Naive thymus-derived CD8-positive, alpha-beta T cell (primary cell): ENCODE data around the gene PLIN3. TPM values are rescaled to one million over a fixed set of nuclear protein-coding genes. Genes with fewer than 3 reads are reported as not detected.
A peak's percentile ranks its signal among the peaks of the same experiment; 100 is the strongest.
"Not testable (repeated sequence)": the region's sequence is repeated elsewhere in the genome, so short reads cannot be mapped to it uniquely, and the experiment has no call there.

Experiments used
- ATAC-seq, 2 donors: fragments of 150-1000 bp; cut with Tn5 transposase in 1 of 2; sonication (Bioruptor Pico), chemical (Tn5 transposase) in 1 of 2; 1 replicate in 1 of 2; 2 replicates in 1 of 2; pipeline ENCODE4 v1.10.0; 2021; ENCODE audit warnings: mild to moderate bottlenecking in 2 of 2, moderate library complexity in 2 of 2
- POLR2A ChIA-PET: fragments of 350-600 bp; sonication (Branson Sonifier 250); formaldehyde crosslinking; loops from one replicate; lab custom pipeline; 2021; ENCODE audit warnings: antibody characterized with exemption; lab: Charles Lee
- DNase-seq, 10 donors: peaks; one replicate each; pipeline versions ENCODE4 v3.0.0 to v3.0.0-alpha.2; 2020 to 2022
- H3K27ac Mint-ChIP-seq, 10 donors: one replicate each; pipeline ENCODE4 v1.8.0; 2020 to 2022; ENCODE audit warnings: mild to moderate bottlenecking in 10 of 10, mixed read lengths in 10 of 10, moderate library complexity in 4 of 10, inconsistent platforms in 1 of 10
- H3K27me3 Mint-ChIP-seq, 5 donors: one replicate each; pipeline ENCODE4 v1.8.0; 2021 to 2022; ENCODE audit warnings: mixed read lengths in 5 of 5
- H3K36me3 Mint-ChIP-seq, 3 donors: one replicate each; pipeline ENCODE4 v1.8.0; 2020 to 2022; ENCODE audit warnings: mixed read lengths in 3 of 3, mild to moderate bottlenecking in 2 of 3, inconsistent platforms in 1 of 3
- H3K4me1 Mint-ChIP-seq, 4 donors: one replicate each; pipeline ENCODE4 v1.8.0; 2021 to 2022; ENCODE audit warnings: mixed read lengths in 4 of 4
- H3K4me3 Mint-ChIP-seq, 10 donors: one replicate each; pipeline ENCODE4 v1.8.0; 2020 to 2022; ENCODE audit warnings: mild to moderate bottlenecking in 10 of 10, mixed read lengths in 10 of 10, moderate library complexity in 6 of 10, inconsistent platforms in 1 of 10
- H3K9me3 Mint-ChIP-seq, 9 donors: one replicate each; pipeline ENCODE4 v1.8.0; 2020 to 2022; ENCODE audit warnings: mixed read lengths in 9 of 9, mild to moderate bottlenecking in 3 of 9, inconsistent platforms in 1 of 9, moderate library complexity in 1 of 9
- polyA plus RNA-seq, 3 donors: library from polyadenylated mRNA; unstranded; fragments of 300-500 nt; fragmentation: Illumina TruSeq; gene quantifications; one replicate each; pipeline ENCODE4 v1.2.3, GENCODE V29; 2021
- total RNA-seq, 8 experiments: library from RNA in 2 of 8; stranded (reverse) in 2 of 8; gene quantifications; one replicate each; pipeline ENCODE4 v1.2.3 and lab custom pipeline; 2021 to 2026

The PLIN3 gene
- total and polyA plus RNA-seq, 5 experiments from 2014 or later: 14.1 to 17.3 (median 15.9) TPM

DNA sequence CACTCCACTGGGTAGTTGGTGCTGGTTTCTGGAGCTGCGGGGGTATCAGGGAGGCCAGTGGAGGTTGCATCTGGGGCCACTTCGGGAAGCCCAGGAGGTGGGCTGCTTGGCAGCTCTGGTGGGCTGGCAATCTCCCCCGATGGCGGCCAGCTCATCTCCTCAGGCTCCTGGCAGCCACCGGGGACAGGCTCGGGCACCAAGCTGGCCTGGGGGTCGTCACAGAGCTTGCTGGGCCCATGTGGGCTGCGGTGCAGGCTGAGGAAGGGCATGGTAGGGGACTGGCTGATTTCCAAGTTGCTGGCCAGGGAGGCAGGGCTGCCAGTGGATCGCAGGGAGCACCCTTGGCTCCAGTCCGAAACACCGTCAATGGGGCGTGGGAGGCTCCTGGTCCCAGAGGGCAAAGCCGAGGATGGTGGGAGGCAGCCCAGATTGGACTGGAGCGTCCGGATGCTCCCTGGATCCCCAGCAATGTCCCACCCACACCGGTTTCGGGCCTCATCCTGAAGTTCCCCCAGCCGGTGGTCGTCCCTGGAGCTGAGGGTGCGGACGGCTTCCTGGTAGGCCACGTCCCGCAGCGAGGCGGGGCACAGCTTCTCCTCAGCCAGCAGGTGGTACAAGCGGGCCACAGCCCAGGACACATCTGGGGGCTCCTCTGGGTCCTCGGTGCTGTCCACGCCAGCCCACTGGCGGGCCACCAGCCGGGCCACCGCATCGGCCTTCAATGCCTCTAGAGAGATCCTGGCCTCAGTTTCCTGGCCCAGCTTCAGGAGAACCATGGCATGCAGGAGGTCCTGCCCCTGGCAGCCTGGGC, 49.8 kb downstream of the PLIN3 start:
- H3K27me3 Mint-ChIP-seq: no peaks in the 10 kb centered on the region
- H3K9me3 Mint-ChIP-seq: no peaks in the 10 kb centered on the region
- POLR2A ChIA-PET: interaction anchor here (1.3 kb wide), 1 partner anchor 12 kb away, joined by 3 read pairs; no protein-coding TSS in a partner anchor
- H3K36me3 Mint-ChIP-seq: peaks cover 0 to 25% (median 2%) of the 10 kb centered on the region in 3 donors
- no peak for ATAC-seq
- DNase-seq: no peak
- peak overlapping the region in 1 of 10 donors; percentile 45 for H3K4me3 Mint-ChIP-seq
- peak overlapping the region in 2 of 10 donors; percentile 24 to 52 for H3K27ac Mint-ChIP-seq
- H3K4me1 Mint-ChIP-seq: peaks cover 7 to 20% (median 13%) of the 10 kb centered on the region in 4 donors

DNA sequence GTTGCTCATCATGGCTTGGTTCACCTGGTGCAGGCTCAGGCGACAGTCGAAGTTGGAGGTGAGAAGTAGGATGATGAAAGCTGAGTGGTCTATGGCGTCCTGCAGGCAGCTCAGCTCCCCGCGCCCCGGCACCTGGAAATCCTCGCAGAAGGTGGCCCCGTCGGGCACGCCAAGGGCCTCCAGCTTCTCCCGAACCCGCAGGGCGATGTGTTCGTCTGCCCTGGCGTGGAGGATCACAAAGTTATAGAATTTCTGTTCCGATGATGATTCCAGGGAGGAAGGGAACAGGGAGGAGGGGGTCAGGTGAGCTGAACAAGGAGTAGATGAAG, 50.6 kb downstream of the PLIN3 start:
- ATAC-seq (no peak), DNase-seq (no peak)
- Mint-ChIP-seq H3K27ac (peak overlapping the region in 1 of 10 donors; percentile 10), H3K27me3 (no peaks in the 10 kb centered on the region), H3K4me1 (peaks cover 7 to 21% (median 13%) of the 10 kb centered on the region in 4 donors), H3K9me3 (no peaks in the 10 kb centered on the region), H3K36me3 (peaks cover 0 to 22% (median 0%) of the 10 kb centered on the region in 3 donors), H3K4me3 (peak overlapping the region in 1 of 10 donors; percentile 10)
- POLR2A ChIA-PET: interaction anchor here (0.7 to 1.3 kb wide), 2 partner anchors 13 to 26 kb away, joined by 3 to 4 read pairs; partner anchors contain the start of gene FEM1A

DNA sequence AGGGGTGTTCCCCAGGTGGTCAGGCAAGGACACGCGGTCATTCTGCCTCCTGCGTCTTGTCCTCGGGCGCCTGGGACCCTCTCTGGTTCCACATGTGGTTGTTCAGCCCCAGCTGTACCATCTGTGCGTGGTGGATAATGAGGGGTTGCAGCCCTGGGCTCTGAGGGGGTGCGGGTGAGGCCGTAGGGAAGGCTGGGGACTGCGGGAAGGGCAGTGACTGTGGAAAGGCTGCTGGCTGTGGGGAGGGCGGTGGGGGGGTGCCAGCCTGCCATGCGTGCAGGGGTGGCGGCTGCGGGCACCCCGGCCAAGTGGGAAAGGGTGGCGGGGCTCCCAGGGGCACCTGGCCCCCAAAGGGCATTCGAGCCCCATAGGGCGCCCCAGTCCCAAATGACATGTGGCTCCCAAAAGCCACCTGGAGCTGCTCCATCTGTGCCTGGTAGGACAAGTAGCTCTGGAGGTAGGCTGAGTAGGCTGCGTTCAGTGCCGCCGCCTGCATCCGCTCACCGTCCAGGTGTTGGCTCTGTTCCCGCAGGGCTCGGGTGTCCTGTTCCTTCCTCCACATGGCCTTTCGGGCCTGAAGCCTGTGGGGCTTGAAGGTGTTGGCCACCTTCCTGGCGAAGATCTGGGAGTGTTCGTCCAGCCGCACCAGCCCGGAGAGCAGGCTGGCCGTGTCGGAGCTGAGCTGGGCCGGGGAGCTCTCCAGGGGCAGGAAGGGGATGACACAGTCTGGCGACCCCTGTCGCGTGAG, 51.1 kb downstream of the PLIN3 start:
- H3K27me3 Mint-ChIP-seq: no peaks in the 10 kb centered on the region
- no peak for DNase-seq
- H3K36me3 Mint-ChIP-seq: peaks cover 0 to 21% (median 0%) of the 10 kb centered on the region in 3 donors
- POLR2A ChIA-PET: interaction anchor here (0.7 to 1.3 kb wide), 2 partner anchors 13 to 25 kb away, joined by 3 to 4 read pairs; partner anchors contain the start of gene FEM1A
- H3K9me3 Mint-ChIP-seq: no peaks in the 10 kb centered on the region
- peaks cover 10 to 26% (median 18%) of the 10 kb centered on the region in 4 donors for H3K4me1 Mint-ChIP-seq
- H3K27ac Mint-ChIP-seq: peak overlapping the region in 1 of 10 donors; percentile 13
- no peak for ATAC-seq
- no peak overlapping the region for H3K4me3 Mint-ChIP-seq

GRCh38 chr19:4815426-4816201, 51.9 kb downstream of the PLIN3 start:
- POLR2A ChIA-PET: no interaction called here
- H3K36me3 Mint-ChIP-seq: peaks cover 0 to 18% (median 0%) of the 10 kb centered on the region in 3 donors

DNA sequence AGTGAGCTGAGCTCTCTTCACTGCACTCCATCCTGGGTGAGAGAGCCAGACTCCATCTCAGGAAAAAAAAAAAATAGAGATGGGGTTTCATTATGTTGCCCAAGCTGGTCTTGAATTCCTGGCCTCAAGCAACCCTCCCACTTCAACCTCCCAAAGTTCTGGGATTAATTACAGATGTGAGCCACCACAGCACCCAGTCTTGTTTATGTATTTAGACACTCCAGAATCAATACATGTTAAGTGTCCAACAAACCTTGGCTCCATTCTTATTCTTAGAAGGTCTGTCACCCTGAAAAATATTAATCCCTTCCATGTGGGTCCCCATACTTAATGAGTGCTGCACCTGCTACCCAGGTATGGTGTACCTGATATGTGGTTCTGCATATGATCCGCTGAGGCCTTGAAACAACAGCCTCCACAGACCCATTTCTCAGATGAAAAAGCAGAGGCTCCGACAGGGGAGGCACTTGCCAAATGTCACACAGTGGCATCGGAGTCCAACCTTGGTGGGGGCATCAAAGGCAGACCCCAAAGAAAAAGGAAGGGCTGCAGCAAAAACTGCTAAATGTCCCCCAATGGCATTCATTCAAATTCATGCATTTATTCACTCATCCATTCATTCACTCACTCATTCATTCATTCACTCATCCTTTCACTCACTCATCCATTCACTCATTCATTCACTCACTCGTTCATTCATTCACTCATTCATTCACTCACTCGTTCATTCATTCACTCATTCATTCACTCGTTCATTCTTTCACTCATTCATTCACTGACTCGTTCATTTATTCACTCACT, 52.6 kb downstream of the PLIN3 start:
- ATAC-seq: no peak
- peak overlapping the region in 8 of 10 donors; percentile 69 to 84 (median 79) for H3K4me3 Mint-ChIP-seq
- POLR2A ChIA-PET: interaction anchor here (0.6 kb wide), 1 partner anchor 168 kb away, joined by 3 read pairs; no protein-coding TSS in a partner anchor

More at GRCh38 chr19:4815426-4816201, 51.9 kb downstream of the PLIN3 start:
- Mint-ChIP-seq H3K4me3 (peak overlapping the region; percentile 69 to 87 (median 80)), H3K27me3 (no peaks in the 10 kb centered on the region), H3K4me1 (peaks cover 10 to 28% (median 18%) of the 10 kb centered on the region in 4 donors), H3K9me3 (no peaks in the 10 kb centered on the region), H3K27ac (peak overlapping the region; percentile 57 to 95 (median 85))
- ATAC-seq: peak; percentile 90 to 92
- DNase-seq: peak; percentile 54 to 87 (median 69)

DNA sequence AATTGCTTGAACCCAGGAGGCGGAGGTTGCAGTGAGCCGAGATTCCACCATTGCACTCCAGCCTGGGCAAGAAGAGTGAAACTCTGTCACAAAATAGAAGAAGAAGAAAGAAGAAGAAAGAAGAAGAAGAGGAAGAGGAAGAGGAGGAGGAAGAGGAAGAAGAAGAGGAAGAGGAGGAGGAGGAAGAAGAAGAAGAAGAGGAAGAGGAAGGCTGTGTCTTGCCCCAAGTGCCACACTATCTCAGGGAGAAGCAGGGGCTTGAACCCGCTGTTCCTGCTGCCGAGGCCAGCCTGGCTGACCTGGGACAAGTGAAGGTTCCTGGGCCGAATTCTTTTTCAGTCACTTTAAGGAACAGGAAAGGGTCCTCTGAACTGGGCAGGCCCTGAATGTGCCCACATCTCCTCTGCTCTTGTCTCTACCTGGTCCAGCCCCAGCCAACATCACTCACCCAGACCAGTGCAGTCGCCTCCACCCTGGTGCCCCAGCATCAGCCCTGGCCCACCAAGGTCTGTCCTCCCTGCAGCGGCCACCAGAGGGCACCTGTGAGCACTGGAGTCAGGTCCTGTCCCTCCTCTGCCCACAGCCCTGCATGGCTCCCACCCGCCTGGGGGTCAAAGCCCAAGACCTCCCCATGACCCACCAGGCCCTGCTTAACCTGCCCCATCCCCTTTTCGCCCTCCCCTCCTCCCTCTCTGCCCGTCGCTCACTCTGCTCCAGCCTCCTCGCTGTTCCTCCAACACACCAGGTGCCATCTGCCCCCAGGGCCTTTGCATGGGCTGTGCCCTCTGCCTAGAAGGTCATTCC, 55.9 kb downstream of the PLIN3 start:
- H3K36me3 Mint-ChIP-seq: peaks cover 0 to under 1% (median 0%) of the 10 kb centered on the region in 3 donors
- DNase-seq (peak; percentile 71 to 93 (median 84)), ATAC-seq (peak; percentile 74 to 75)
- H3K27me3 Mint-ChIP-seq: no peaks in the 10 kb centered on the region
- POLR2A ChIA-PET: no interaction called here
- peak overlapping the region in 3 of 10 donors; percentile 50 to 66 (median 57) for H3K27ac Mint-ChIP-seq
- H3K4me1 Mint-ChIP-seq: peaks cover 13 to 36% (median 22%) of the 10 kb centered on the region in 4 donors
- no peak overlapping the region for H3K4me3 Mint-ChIP-seq
- no peaks in the 10 kb centered on the region for H3K9me3 Mint-ChIP-seq

More for the DNA sequence above, 52.6 kb downstream of the PLIN3 start:
- peaks cover 10 to 28% (median 19%) of the 10 kb centered on the region in 4 donors for H3K4me1 Mint-ChIP-seq
- H3K36me3 Mint-ChIP-seq: peaks cover 0 to 15% (median 0%) of the 10 kb centered on the region in 3 donors
- H3K9me3 Mint-ChIP-seq: no peaks in the 10 kb centered on the region
- H3K27ac Mint-ChIP-seq: peak overlapping the region in 7 of 10 donors; percentile 57 to 95 (median 84)
- DNase-seq: no peak
- H3K27me3 Mint-ChIP-seq: no peaks in the 10 kb centered on the region

- H3K9me3 Mint-ChIP-seq: no peaks in the 10 kb centered on the region
- no peak overlapping the region for H3K4me3 Mint-ChIP-seq
- H3K36me3 Mint-ChIP-seq: no peaks in the 10 kb centered on the region
- DNase-seq (no peak), ATAC-seq (no peak)
- POLR2A ChIA-PET: no interaction called here
- peaks cover 7 to 18% (median 14%) of the 10 kb centered on the region in 4 donors for H3K4me1 Mint-ChIP-seq
- no peaks in the 10 kb centered on the region for H3K27me3 Mint-ChIP-seq
- no peak overlapping the region for H3K27ac Mint-ChIP-seq
Observed at GRCh38 chr19:4807188-4807587, 60.3 kb downstream of the PLIN3 start.

- H3K27ac Mint-ChIP-seq: peak overlapping the region in 1 of 10 donors; percentile 14
- H3K9me3 Mint-ChIP-seq: no peaks in the 10 kb centered on the region
- no peaks in the 10 kb centered on the region for H3K27me3 Mint-ChIP-seq
- peaks cover 5 to 14% (median 10%) of the 10 kb centered on the region in 4 donors for H3K4me1 Mint-ChIP-seq
- POLR2A ChIA-PET: no interaction called here
- no peak for ATAC-seq
- H3K4me3 Mint-ChIP-seq: no peak overlapping the region
- DNase-seq: no peak
- no peaks in the 10 kb centered on the region for H3K36me3 Mint-ChIP-seq
Observed at GRCh38 chr19:4806384-4806783, 61.1 kb downstream of the PLIN3 start.

DNA sequence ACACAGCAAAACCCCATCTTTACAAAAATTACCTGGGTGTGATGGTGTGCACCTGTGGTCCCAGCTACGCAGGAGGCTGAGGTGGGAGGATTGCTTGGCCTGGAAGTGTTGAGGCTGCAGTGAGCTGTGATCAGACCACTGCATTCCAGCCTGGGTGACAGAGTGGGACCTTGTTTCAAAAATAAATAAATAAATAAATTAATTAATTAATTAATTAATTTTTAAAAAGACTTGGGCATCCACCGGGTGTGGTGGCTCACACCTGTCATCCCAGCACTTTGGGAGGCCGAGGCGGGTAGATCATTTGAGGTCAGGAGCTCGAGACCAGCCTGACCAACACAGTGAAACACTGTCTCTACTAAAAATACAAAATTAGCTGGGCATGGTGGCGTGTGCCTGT, 62.3 kb downstream of the PLIN3 start:
- H3K27ac Mint-ChIP-seq, DNase-seq, ATAC-seq, H3K4me3 Mint-ChIP-seq, H3K27me3 Mint-ChIP-seq, H3K36me3 Mint-ChIP-seq, H3K9me3 Mint-ChIP-seq: not testable (repeated sequence)
- POLR2A ChIA-PET: interaction anchor here (2.1 kb wide), 1 partner anchor 14 kb away, joined by 5 read pairs; the partner anchor contains the start of gene FEM1A
- H3K4me1 Mint-ChIP-seq: peaks cover 5 to 12% (median 8%) of the 10 kb centered on the region in 4 donors

- Mint-ChIP-seq H3K4me1 (peaks cover 0 to 8% (median 5%) of the 10 kb centered on the region in 4 donors), H3K27ac (no peak overlapping the region), H3K36me3 (peaks cover 0 to 2% (median 0%) of the 10 kb centered on the region in 3 donors), H3K27me3 (no peaks in the 10 kb centered on the region), H3K9me3 (no peaks in the 10 kb centered on the region), H3K4me3 (peak overlapping the region in 2 of 10 donors; percentile 10 to 50)
- POLR2A ChIA-PET: interaction anchor here (2.1 kb wide), 1 partner anchor 13 kb away, joined by 5 read pairs; the partner anchor contains the start of gene FEM1A
- DNase-seq: peak; percentile 56 to 81 (median 64)
- ATAC-seq: peak; percentile 97 to 98
Observed at GRCh38 chr19:4803736-4804695, 63.5 kb downstream of the PLIN3 start.
